Bone marrow (tissue), 2 donors: ENCODE results near the gene TSPY2.
"Not testable (repeated sequence)": the region's sequence is repeated elsewhere in the genome, so short reads cannot be mapped to it uniquely, and the experiment has no call there.

Source experiments
- DNase-seq, 2 donors: peaks; one replicate each; lab custom pipeline; 2025; lab: John Stamatoyannopoulos, UW

TSPY2 gene, protein sequence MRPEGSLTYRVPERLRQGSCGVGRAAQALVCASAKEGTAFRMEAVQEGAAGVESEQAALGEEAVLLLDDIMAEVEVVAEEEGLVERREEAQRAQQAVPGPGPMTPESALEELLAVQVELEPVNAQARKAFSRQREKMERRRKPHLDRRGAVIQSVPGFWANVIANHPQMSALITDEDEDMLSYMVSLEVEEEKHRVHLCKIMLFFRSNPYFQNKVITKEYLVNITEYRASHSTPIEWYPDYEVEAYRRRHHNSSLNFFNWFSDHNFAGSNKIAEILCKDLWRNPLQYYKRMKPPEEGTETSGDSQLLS

GRCh38 chrY:6245923-6246322, at the start of gene TSPY2:
TSS of gene TSPY2 (plus strand) at chrY:6246223. CDS start at chrY:6246269, 46 bp downstream.
- DNase-seq = not testable (repeated sequence)

DNA sequence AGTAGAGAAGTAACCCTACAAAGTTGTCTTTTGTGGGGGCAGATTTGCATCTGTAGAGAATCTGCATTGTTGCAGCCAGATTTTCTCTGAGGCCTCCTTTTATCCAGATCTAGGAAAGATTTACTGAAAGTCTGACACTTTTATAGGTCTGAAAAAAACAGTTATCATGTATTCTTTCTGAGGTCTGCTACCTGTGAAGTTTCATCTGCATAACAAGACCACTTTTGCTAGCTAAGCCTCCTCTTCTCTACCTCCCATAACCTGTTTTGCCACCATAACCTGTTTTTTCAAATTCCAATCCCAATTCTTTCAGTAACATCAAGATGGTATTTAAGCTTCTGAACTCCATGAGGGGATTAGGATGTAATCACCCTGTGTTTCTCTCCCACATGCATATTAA, 36.5 kb upstream of the TSPY2 start:
- not testable (repeated sequence) for DNase-seq

DNA sequence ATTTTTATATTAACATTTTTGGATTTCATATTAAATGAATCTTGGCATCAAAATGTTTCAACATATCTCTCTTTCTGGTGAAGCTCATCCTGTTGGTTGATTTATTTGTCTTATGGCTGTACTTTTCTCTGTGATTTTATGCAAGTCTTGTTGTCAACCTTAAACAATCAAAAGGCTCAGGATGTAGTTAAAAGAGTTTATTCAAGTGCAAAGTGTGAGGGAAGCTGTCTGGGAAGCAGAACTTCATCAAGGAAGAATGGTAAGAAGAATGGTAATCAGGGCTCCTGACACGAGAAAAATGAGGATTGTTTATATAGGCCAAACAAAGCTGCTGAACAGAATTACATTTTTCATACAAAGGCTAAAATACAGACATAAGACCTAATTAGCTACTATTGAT, 29.0 kb upstream of the TSPY2 start:
- not testable (repeated sequence) for DNase-seq

GRCh38 chrY:6269839-6270238, 23.8 kb downstream of the TSPY2 start:
- DNase-seq = not testable (repeated sequence)
